HFF-Myc (cell line): Measurements from ENCODE around the gene TUBB4A.

Experiments
- DNase-seq: peaks from one replicate; pipeline ENCODE4 v3.0.0-alpha.2; 2011; ENCODE audit warnings: low read depth; ENCODE audit errors: extremely low read depth
- H3K4me3 ChIP-seq: replicated peaks from 2 replicates; pipeline ENCODE4 v1.5.1; 2011; ENCODE audit warnings: low read depth, mild to moderate bottlenecking, control low read depth, low read length
- CTCF ChIP-seq: IDR thresholded peaks from 2 replicates; pipeline ENCODE4 v1.5.1; 2012; ENCODE audit warnings: mild to moderate bottlenecking, low read depth, low read length, control low read depth; ENCODE audit errors: missing control alignments

Gene TUBB4A

GRCh38 chr19:6531163-6531955 lies 29.2 kb upstream of the TUBB4A start:
- peak overlapping the region; percentile 49 for H3K4me3 ChIP-seq
- no peak for DNase-seq
- TF ChIP-seq CTCF, result no peak

GRCh38 chr19:6530386-6531162 lies 28.5 kb upstream of the TUBB4A start, which contains the start of gene TNFSF9:
Gene TNFSF9 (plus strand): TSS chr19:6531026. CDS start chr19:6531037, 11 bp downstream.
- H3K4me3 ChIP-seq, result peak within 1 kb of the TSS; percentile 49
- TF ChIP-seq CTCF, result no peak
- DNase-seq, result peak; percentile 71

GRCh38 chr19:6529937-6530385 lies 27.9 kb upstream of the TUBB4A start:
- DNase-seq, result no peak
- TF ChIP-seq CTCF, result no peak
- H3K4me3 ChIP-seq, result peak overlapping the region; percentile 49

- no peak for TF ChIP-seq CTCF
- H3K4me3 ChIP-seq, result no peak overlapping the region
Measured at GRCh38 chr19:6529351-6529750, 27.2 kb upstream of the TUBB4A start.

GRCh38 chr19:6528544-6529121 lies 26.5 kb upstream of the TUBB4A start:
- no peak overlapping the region for H3K4me3 ChIP-seq
- no peak for DNase-seq
- TF ChIP-seq CTCF, result no peak

More at GRCh38 chr19:6529351-6529750, 27.2 kb upstream of the TUBB4A start:
- DNase-seq, result no peak

- no peak for DNase-seq
- H3K4me3 ChIP-seq, result no peak overlapping the region
- no peak for TF ChIP-seq CTCF
Measured at GRCh38 chr19:6527893-6528543, 25.9 kb upstream of the TUBB4A start.
